ENCODE results near the gene SOD3.

DNA sequence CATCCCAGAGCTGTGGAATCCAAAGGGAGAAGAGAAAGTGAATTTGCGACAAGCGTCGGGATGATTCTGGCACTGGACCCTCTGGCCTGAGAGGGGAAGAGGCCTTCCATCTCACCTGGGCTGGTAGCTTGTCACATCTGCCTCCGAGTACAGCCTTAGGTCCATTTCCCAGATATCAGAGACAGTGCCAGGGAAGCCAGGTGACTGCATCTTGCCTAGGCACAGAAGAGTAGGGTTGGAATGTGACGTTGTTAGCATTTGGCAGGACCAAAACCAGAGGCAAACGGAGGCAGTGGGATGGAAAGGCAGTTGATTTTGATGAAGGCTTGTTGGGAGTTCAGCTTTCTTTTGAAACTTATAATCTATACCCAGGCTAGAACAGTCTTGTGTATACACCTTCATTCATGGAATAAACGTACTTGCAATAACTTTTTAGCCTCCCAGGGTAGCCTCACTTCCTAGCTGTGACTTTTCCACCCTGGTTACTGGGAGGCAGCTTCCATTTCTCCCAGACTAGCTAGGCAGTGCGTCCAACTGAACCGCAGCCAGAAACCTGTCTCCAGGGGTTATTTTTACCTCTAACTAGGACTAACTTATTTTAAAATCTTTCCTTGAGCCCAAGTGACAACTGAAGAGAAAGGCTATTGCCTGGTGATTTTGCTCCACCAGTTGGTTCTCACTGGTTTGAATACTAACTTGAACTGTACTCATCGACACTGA, 5.9 kb downstream of the SOD3 start:
- TF ChIP-seq, protein P1, sequence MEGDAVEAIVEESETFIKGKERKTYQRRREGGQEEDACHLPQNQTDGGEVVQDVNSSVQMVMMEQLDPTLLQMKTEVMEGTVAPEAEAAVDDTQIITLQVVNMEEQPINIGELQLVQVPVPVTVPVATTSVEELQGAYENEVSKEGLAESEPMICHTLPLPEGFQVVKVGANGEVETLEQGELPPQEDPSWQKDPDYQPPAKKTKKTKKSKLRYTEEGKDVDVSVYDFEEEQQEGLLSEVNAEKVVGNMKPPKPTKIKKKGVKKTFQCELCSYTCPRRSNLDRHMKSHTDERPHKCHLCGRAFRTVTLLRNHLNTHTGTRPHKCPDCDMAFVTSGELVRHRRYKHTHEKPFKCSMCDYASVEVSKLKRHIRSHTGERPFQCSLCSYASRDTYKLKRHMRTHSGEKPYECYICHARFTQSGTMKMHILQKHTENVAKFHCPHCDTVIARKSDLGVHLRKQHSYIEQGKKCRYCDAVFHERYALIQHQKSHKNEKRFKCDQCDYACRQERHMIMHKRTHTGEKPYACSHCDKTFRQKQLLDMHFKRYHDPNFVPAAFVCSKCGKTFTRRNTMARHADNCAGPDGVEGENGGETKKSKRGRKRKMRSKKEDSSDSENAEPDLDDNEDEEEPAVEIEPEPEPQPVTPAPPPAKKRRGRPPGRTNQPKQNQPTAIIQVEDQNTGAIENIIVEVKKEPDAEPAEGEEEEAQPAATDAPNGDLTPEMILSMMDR (IDR thresholded peaks at IDR 0.05 in 2 of 3, conservative IDR thresholded peaks at IDR 0.05 in 1 of 3; ENCODE audit: control insufficient read depth in 2 of 3, extremely low read depth in 1 of 3, insufficient read depth in 1 of 3, low read depth in 3 of 3, low read length in 3 of 3): no peak
- TF ChIP-seq POLR2AphosphoS5 (IDR thresholded peaks at IDR 0.05; ENCODE audit: low read length): no peak

Data from GM12878 (cell line).